Measurements from ENCODE around the gene LAMA3.

DNA sequence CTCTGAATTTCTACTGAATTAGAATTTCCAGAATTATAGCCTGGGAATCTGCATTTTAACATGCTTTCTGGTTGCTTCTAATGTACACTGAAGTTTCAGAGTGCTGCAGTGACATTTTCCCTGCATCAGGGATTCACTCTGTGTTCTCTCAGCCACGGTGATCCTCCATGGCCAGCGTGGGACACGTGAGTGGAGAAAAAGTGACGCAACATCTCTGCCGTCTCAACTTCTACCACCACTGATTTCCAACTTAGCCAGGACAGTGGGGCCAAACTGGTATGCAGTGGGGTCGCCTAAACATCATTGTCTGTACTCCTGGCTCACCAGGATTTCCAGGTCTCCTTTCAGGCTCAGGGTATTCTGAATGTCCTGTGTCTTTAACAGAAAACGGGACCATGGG is 44.6 kb downstream of the LAMA3 start:
- TF ChIP-seq POLR2A (IDR thresholded peaks at IDR 0.05), result no peak
- TF ChIP-seq, protein P1, sequence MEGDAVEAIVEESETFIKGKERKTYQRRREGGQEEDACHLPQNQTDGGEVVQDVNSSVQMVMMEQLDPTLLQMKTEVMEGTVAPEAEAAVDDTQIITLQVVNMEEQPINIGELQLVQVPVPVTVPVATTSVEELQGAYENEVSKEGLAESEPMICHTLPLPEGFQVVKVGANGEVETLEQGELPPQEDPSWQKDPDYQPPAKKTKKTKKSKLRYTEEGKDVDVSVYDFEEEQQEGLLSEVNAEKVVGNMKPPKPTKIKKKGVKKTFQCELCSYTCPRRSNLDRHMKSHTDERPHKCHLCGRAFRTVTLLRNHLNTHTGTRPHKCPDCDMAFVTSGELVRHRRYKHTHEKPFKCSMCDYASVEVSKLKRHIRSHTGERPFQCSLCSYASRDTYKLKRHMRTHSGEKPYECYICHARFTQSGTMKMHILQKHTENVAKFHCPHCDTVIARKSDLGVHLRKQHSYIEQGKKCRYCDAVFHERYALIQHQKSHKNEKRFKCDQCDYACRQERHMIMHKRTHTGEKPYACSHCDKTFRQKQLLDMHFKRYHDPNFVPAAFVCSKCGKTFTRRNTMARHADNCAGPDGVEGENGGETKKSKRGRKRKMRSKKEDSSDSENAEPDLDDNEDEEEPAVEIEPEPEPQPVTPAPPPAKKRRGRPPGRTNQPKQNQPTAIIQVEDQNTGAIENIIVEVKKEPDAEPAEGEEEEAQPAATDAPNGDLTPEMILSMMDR (IDR thresholded peaks at IDR 0.05), result no peak

Data from adrenal gland (tissue), 5 donors.